ENCODE measurements around the gene COX5A. TPM values are rescaled to one million over a fixed set of nuclear protein-coding genes. Genes with fewer than 3 reads are reported as not detected.

The COX5A gene
- total and polyA plus RNA-seq, 2 of the 13 experiments (the other 11 are each of a cell fraction or from before 2014, with no cell fraction given) = 158 to 218 TPM

GRCh38 chr15:74901612-74902063 is 36.2 kb downstream of the COX5A start (continued):
- TF ChIP-seq GATAD2A (CRISPR knock-in tag; IDR thresholded peaks at IDR 0.05) = peak; percentile 38; the same call in 1 of the 2 replicates
- 0 out of 4 replicates have a peak, but pooled peaks have one; percentile 5 to 32 for TF ChIP-seq POLR2A (IDR thresholded peaks at IDR 0.05; ENCODE audit: insufficient read depth in 1 of 2, low read depth in 2 of 2, low read length in 2 of 2)

- Histone ChIP-seq H4K20me1 (ENCODE audit: insufficient read depth, low read length) (no peaks in the 10 kb centered on the region; the same call in 1 of the 2 replicates), H3K79me2 (ENCODE audit: insufficient read depth, low read length) (no peaks in the 10 kb centered on the region), H2AFZ (ENCODE audit: low read length) (no peak overlapping the region), H3K4me2 (ENCODE audit: low read depth, low read length) (no peak overlapping the region), H3K9ac (ENCODE audit: insufficient read depth, low read depth, low read length) (no peak overlapping the region), H3K27me3 (ENCODE audit: control insufficient read depth in 1 of 2, insufficient read depth in 2 of 2, low read length in 2 of 2) (no peaks in the 10 kb centered on the region), H3K27ac (ENCODE audit: extremely low read length, insufficient read depth, low read length) (no peak overlapping the region), H3K4me1 (ENCODE audit: insufficient read depth, low read length) (peaks cover 10% of the 10 kb centered on the region; the same call in 1 of the 2 replicates), H3K36me3 (replicated peaks in 1 of 2; ENCODE audit: control insufficient read depth in 1 of 2, insufficient read depth in 2 of 2, low read length in 2 of 2) (peaks cover 21 to 46% of the 10 kb centered on the region in 2 experiments), H3K4me3 (replicated peaks in 1 of 3; ENCODE audit: insufficient read depth in 1 of 3, low read depth in 2 of 3, low read length in 3 of 3) (no peak overlapping the region), H3K9me3 (ENCODE audit: low read length) (no peaks in the 10 kb centered on the region)
- no peak for DNase-seq (ENCODE audit: low spot score)
- 90% methylated on average over 3 of the region's 6 CpGs for WGBS (ENCODE audit: low lambda C conversion rate)
- in situ Hi-C loops (cut with HindIII; ENCODE audit: extremely low pct_ligation_motif_present, low pct_unique_long_range_greater_than_20kb) = no loop called here
- intact Hi-C loops (cut with micrococcal nuclease; ENCODE audit: unreplicated experiment) = no loop called here
- CTCF ChIA-PET (ENCODE audit: low intra/inter-chr PET ratio, low total read pairs) = no interaction called here
- peak; percentile 13; the same call in 2 of the 3 replicates for ATAC-seq
- no TSS peak for BruUV-seq (replicated peaks)
- POLR2A ChIA-PET = interaction anchor here (0.9 to 2.7 kb wide), 3 partner anchors 9 to 55 kb away, joined by 3 to 28 read pairs (median 10); partner anchors contain the start of gene FAM219B
- no peak for FAIRE-seq
- no peak for TF ChIP-seq ZNF883 (CRISPR knock-in tag; IDR thresholded peaks at IDR 0.05; ENCODE audit: not compliant biosample characterization)
- no peak for TF ChIP-seq GMEB2 (CRISPR knock-in tag; IDR thresholded peaks at IDR 0.05; ENCODE audit: low read depth)
- no peak for TF ChIP-seq TFE3 (CRISPR knock-in tag; IDR thresholded peaks at IDR 0.05)
- no peak for TF ChIP-seq ZC3H13 (CRISPR knock-in tag; IDR thresholded peaks at IDR 0.05)
- TF ChIP-seq POLR2G (IDR thresholded peaks at IDR 0.05; ENCODE audit: low read depth, low read length) = 0 out of 2 replicates have a peak, but pooled peaks have one; percentile 25
- TF ChIP-seq ZNF333 (CRISPR knock-in tag; IDR thresholded peaks at IDR 0.05; ENCODE audit: borderline replicate concordance) = no peak
- TF ChIP-seq TSC22D2 (CRISPR knock-in tag; IDR thresholded peaks at IDR 0.05; ENCODE audit: borderline replicate concordance) = no peak
- TF ChIP-seq PBX2 (CRISPR knock-in tag; IDR thresholded peaks at IDR 0.05) = no peak
- no peak for TF ChIP-seq ZNF577 (CRISPR knock-in tag; IDR thresholded peaks at IDR 0.05; ENCODE audit: borderline replicate concordance, low read depth)
- TF ChIP-seq AGO2 (optimal IDR thresholded peaks at IDR 0.05; ENCODE audit: low read depth, low read length) = peak; percentile 60
- TF ChIP-seq SNAPC5 (CRISPR knock-in tag; IDR thresholded peaks at IDR 0.05; ENCODE audit: borderline replicate concordance) = no peak
- no peak for TF ChIP-seq ZBTB42 (CRISPR knock-in tag; IDR thresholded peaks at IDR 0.05)
Measured at GRCh38 chr15:74897300-74897701, 40.6 kb downstream of the COX5A start.

All from HepG2 (cell line).